Keratinocyte (primary cell): ENCODE results near the gene PTPN4. TPM values are rescaled to one million over a fixed set of nuclear protein-coding genes. Genes with fewer than 3 reads are reported as not detected.

Experiments
- DNase-seq: peaks from one replicate; pipeline ENCODE4 v3.0.0-alpha.2; 2011; ENCODE audit warnings: low read depth, missing footprints, low spot score
- FAIRE-seq: peaks from 2 replicates; lab custom pipeline; 2011; peaks lifted over from hg19 to GRCh38; lab: Jason Lieb, UNC
- H2AFZ ChIP-seq: 2 replicates; pipeline ENCODE4 v1.6.0; 2012; ENCODE audit warnings: low read length, control low read depth, inconsistent platforms; ENCODE audit not compliant: control insufficient read depth
- H3K27ac ChIP-seq: 2 replicates; pipeline ENCODE4 v1.5.1; 2011; ENCODE audit warnings: low read length; ENCODE audit not compliant: control insufficient read depth, insufficient read depth
- H3K27me3 ChIP-seq: 3 replicates; pipeline ENCODE4 v1.6.0; 2011; ENCODE audit warnings: low read length; ENCODE audit not compliant: control insufficient read depth, insufficient read depth; ENCODE audit errors: extremely low read depth
- H3K36me3 ChIP-seq, 2 experiments: 2 replicates in 1 of 2; 3 replicates in 1 of 2; pipeline ENCODE4 v1.5.1; 2011; ENCODE audit warnings: low read length in 2 of 2, mild to moderate bottlenecking in 1 of 2; ENCODE audit not compliant: control insufficient read depth in 2 of 2, insufficient read depth in 2 of 2; ENCODE audit errors: extremely low read depth in 1 of 2
- H3K4me1 ChIP-seq: 3 replicates; pipeline ENCODE4 v1.5.1; 2011; ENCODE audit warnings: low read length; ENCODE audit not compliant: control insufficient read depth, insufficient read depth; ENCODE audit errors: extremely low read depth
- H3K4me2 ChIP-seq: 3 replicates; pipeline ENCODE4 v1.6.0; 2011; ENCODE audit warnings: low read depth, low read length; ENCODE audit not compliant: control insufficient read depth, insufficient read depth; ENCODE audit errors: extremely low read depth
- H3K4me3 ChIP-seq, 3 experiments: fragments of 200-600 bp in 1 of 3; sonication (generic) in 1 of 3; 2 replicates in 2 of 3; 3 replicates in 1 of 3; pipeline ENCODE4 v1.5.1; 2011 to 2016; ENCODE audit warnings: low read length in 3 of 3, mild to moderate bottlenecking in 3 of 3, control low read depth in 2 of 3, inconsistent platforms in 1 of 3, low read depth in 1 of 3, mixed read lengths in 1 of 3, mixed run types in 1 of 3, moderate library complexity in 1 of 3; ENCODE audit not compliant: control insufficient read depth in 2 of 3, insufficient read depth in 2 of 3; ENCODE audit errors: extremely low read depth in 1 of 3
- H3K79me2 ChIP-seq: 2 replicates; pipeline ENCODE4 v1.6.0; 2012; ENCODE audit warnings: low read length; ENCODE audit not compliant: control insufficient read depth, insufficient read depth
- H3K9ac ChIP-seq: 3 replicates; pipeline ENCODE4 v1.6.0; 2011; ENCODE audit warnings: low read length; ENCODE audit not compliant: control insufficient read depth, insufficient read depth; ENCODE audit errors: extremely low read depth
- H3K9me1 ChIP-seq: 3 replicates; pipeline ENCODE4 v1.6.0; 2011; ENCODE audit warnings: low read length; ENCODE audit not compliant: control insufficient read depth, insufficient read depth; ENCODE audit errors: extremely low read depth
- H3K9me3 ChIP-seq: 2 replicates; pipeline ENCODE4 v1.5.1; 2012; ENCODE audit warnings: low read depth, low read length; ENCODE audit not compliant: control insufficient read depth
- H4K20me1 ChIP-seq: 3 replicates; pipeline ENCODE4 v1.6.0; 2011; ENCODE audit warnings: low read length; ENCODE audit not compliant: control insufficient read depth, insufficient read depth; ENCODE audit errors: extremely low read depth
- EZH2 ChIP-seq: IDR thresholded peaks from one replicate; pipeline ENCODE4 v1.6.1; 2012; ENCODE audit warnings: inconsistent platforms, mild to moderate bottlenecking, low read length, moderate library complexity
- dilution Hi-C: fragments of 300-500 bp; cut with MboI; formaldehyde crosslinking; loops from one replicate; pipeline ENCODE4 v1.7.0; 2020; ENCODE audit warnings: low sequenced_read_pairs; ENCODE audit not compliant: extremely low pct_ligation_motif_present
- polyA plus RNA-seq, 5 experiments: library from polyadenylated mRNA; depleted of rRNA in 3 of 5; stranded (reverse) in 3 of 5; stranded (forward) in 1 of 5; unstranded in 1 of 5; fragments of >200 nt; gene quantifications; 1 replicate in 1 of 5; 2 replicates in 3 of 5; 3 replicates in 1 of 5; pipeline versions ENCODE4 v1.2.1 to v1.2.3, GENCODE V29; 2011 to 2012; ENCODE audit warnings: missing spikeins in 2 of 5, low read depth in 1 of 5, low replicate concordance in 1 of 5
- TF ChIP-seq, protein P1 (sequence below), 3 experiments: IDR thresholded peaks in 1 of 3; conservative IDR thresholded peaks in 1 of 3; optimal IDR thresholded peaks in 1 of 3; 2 replicates in 2 of 3; 3 replicates in 1 of 3; pipeline versions ENCODE3 to v1.5.1; 2011; ENCODE audit warnings: low read length in 3 of 3, mild to moderate bottlenecking in 3 of 3, moderate library complexity in 2 of 3, control low read depth in 1 of 3, inconsistent platforms in 1 of 3; ENCODE audit not compliant: insufficient read depth in 2 of 3; ENCODE audit errors: extremely low read depth in 1 of 3

PTPN4 gene
- polyA plus RNA-seq, 1 donor (not counting 4 experiments of a cell fraction or from before 2014, with no cell fraction given) = 20.6 TPM

DNA sequence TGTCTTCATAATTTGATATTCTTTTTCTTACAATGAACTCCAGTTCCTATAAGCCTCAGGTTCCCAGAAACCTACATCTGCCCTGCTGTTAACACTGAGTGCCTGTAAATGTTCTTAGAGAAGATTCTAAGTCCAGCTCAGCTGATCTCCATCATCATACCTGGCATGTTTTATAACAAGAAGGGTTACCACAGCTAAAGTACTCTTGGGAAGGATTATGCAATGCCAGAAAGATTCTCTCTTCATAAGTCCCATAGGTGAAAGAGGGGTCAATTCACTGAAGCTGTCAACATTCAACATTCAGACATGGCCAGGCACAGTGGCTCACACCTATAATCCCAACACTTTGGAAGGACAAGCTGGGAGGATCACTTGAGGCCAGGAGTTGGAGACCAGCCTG is 31.3 kb upstream of the PTPN4 start:
- no peak for TF ChIP-seq EZH2
- no peak overlapping the region for H3K4me3 ChIP-seq
- no peak overlapping the region for H3K9ac ChIP-seq
- DNase-seq (no peak), FAIRE-seq (no peak)
- no peaks in the 10 kb centered on the region for H4K20me1 ChIP-seq
- no peaks in the 10 kb centered on the region for H3K36me3 ChIP-seq
- H3K4me1 ChIP-seq = no peaks in the 10 kb centered on the region
- H3K27me3 ChIP-seq = no peaks in the 10 kb centered on the region
- no peaks in the 10 kb centered on the region for H3K9me1 ChIP-seq
- H3K79me2 ChIP-seq = no peaks in the 10 kb centered on the region
- H3K9me3 ChIP-seq = no peaks in the 10 kb centered on the region
- dilution Hi-C loops = no loop called here
- H2AFZ ChIP-seq = no peak overlapping the region
- no peak overlapping the region for H3K27ac ChIP-seq
- H3K4me2 ChIP-seq = no peak overlapping the region

DNA sequence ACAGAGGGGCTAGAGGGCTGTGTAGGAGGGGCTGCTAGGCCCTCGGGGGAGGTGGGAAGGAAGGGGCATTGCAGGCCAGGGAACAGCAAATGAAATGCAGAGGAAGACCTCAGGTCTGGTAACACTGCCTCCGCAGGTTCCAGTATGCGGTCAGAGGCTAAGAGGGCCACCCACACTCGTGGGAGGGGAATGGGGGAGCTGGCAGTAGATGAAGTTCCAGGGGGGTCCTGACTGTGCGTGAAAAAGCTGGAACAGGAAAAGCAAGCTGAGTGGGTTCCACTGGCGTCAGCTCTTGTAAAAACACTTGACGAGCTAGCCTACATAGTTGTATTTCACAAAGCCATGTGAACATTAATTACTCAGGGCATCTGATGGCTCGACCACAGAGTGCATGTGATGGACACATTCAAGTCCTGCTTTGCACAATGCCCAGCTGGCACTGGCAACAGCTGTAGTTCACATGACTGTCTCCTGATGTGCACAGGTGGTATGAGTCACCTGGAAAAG is 29.0 kb upstream of the PTPN4 start:
- no peaks in the 10 kb centered on the region for H3K4me1 ChIP-seq
- H4K20me1 ChIP-seq = no peaks in the 10 kb centered on the region
- H3K27ac ChIP-seq = no peak overlapping the region
- dilution Hi-C loops = no loop called here
- H3K4me3 ChIP-seq = no peak overlapping the region
- FAIRE-seq (no peak), DNase-seq (peak; percentile 21)
- H3K79me2 ChIP-seq = no peaks in the 10 kb centered on the region
- no peaks in the 10 kb centered on the region for H3K27me3 ChIP-seq
- TF ChIP-seq, protein P1, sequence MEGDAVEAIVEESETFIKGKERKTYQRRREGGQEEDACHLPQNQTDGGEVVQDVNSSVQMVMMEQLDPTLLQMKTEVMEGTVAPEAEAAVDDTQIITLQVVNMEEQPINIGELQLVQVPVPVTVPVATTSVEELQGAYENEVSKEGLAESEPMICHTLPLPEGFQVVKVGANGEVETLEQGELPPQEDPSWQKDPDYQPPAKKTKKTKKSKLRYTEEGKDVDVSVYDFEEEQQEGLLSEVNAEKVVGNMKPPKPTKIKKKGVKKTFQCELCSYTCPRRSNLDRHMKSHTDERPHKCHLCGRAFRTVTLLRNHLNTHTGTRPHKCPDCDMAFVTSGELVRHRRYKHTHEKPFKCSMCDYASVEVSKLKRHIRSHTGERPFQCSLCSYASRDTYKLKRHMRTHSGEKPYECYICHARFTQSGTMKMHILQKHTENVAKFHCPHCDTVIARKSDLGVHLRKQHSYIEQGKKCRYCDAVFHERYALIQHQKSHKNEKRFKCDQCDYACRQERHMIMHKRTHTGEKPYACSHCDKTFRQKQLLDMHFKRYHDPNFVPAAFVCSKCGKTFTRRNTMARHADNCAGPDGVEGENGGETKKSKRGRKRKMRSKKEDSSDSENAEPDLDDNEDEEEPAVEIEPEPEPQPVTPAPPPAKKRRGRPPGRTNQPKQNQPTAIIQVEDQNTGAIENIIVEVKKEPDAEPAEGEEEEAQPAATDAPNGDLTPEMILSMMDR (optimal IDR thresholded peaks at IDR 0.05 in 1 of 3, IDR thresholded peaks at IDR 0.05 in 1 of 3, conservative IDR thresholded peaks at IDR 0.05 in 1 of 3; ENCODE audit: extremely low read depth in 1 of 3, insufficient read depth in 2 of 3, low read length in 3 of 3) = no peak
- no peak for TF ChIP-seq EZH2
- no peak overlapping the region for H3K4me2 ChIP-seq
- no peak overlapping the region for H2AFZ ChIP-seq
- H3K9me1 ChIP-seq = no peaks in the 10 kb centered on the region
- no peak overlapping the region for H3K9ac ChIP-seq
- H3K36me3 ChIP-seq = no peaks in the 10 kb centered on the region
- no peaks in the 10 kb centered on the region for H3K9me3 ChIP-seq

DNA sequence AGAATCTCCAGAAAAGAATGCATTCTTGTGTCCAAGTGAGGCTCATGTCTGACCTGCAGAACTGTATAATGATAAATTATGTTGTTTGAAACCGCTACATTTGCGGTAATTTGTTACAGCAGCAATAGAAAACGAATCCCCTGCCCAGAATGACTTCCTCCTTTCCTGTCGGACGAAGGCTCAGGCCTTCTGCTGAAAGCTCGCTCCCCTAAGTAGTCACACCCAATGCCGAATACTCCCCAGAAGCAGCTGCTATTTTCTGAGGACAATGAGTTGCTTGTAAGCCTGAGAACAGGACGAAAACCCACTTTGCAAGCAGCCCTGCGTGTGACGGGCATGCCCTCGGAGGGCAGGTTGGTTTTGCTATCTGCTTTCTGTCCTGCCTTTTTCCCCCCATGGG is 27.7 kb upstream of the PTPN4 start:
- Histone ChIP-seq H3K27me3 (no peaks in the 10 kb centered on the region), H3K4me2 (no peak overlapping the region), H3K36me3 (no peaks in the 10 kb centered on the region), H3K4me3 (no peak overlapping the region), H2AFZ (no peak overlapping the region), H3K9ac (no peak overlapping the region), H3K9me1 (no peaks in the 10 kb centered on the region), H3K9me3 (no peaks in the 10 kb centered on the region), H3K79me2 (no peaks in the 10 kb centered on the region), H3K4me1 (no peaks in the 10 kb centered on the region), H3K27ac (no peak overlapping the region), H4K20me1 (no peaks in the 10 kb centered on the region)
- FAIRE-seq (no peak), DNase-seq (no peak)
- dilution Hi-C loops = no loop called here
- TF ChIP-seq, protein P1 (optimal IDR thresholded peaks at IDR 0.05 in 1 of 3, IDR thresholded peaks at IDR 0.05 in 1 of 3, conservative IDR thresholded peaks at IDR 0.05 in 1 of 3; ENCODE audit: extremely low read depth in 1 of 3, insufficient read depth in 2 of 3, low read length in 3 of 3) = no peak
- TF ChIP-seq EZH2 = no peak
